ENCODE results near the gene KCNJ10.

Gene KCNJ10

DNA sequence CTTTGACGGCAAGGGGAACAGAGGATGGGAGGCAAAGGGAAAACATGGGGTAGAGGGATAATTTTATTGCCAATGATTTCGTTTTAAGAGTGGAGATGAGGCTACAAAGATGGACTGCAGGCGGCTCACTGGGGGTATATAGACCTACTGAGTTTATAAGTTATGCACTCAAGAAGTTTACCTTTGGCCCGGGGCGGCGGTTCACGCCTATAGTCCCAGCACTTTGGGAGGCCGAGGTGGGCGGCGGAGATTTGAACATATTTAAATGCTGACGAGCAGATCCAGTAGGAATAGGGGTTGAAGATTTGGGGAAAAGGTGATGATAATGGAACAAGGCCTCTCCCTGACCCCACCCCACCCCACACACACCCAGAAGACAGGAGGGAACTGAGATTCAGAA, 107.8 kb downstream of the KCNJ10 start:
- DNase-seq (ENCODE audit: low spot score): no peak

DNA sequence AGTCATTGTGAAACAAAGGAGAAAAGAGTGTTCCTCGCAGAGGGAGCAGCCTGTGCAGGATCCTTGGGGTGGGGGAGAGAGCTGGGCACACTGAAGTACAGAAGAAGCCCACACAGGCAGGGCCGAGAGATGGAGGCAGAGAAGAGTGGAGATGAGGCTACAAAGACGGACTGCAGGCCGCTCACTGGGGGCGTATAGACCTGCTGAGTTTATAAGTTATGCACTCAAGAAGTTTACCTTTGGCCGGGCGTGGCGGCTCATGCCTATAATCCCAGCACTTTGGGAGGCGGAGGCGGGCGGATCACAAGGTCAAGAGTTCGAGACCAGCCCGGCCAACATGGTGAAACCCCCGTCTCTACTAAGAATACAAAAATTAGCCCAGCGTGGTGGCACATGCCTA, 108.3 kb downstream of the KCNJ10 start:
- DNase-seq (ENCODE audit: low spot score): no peak

DNA sequence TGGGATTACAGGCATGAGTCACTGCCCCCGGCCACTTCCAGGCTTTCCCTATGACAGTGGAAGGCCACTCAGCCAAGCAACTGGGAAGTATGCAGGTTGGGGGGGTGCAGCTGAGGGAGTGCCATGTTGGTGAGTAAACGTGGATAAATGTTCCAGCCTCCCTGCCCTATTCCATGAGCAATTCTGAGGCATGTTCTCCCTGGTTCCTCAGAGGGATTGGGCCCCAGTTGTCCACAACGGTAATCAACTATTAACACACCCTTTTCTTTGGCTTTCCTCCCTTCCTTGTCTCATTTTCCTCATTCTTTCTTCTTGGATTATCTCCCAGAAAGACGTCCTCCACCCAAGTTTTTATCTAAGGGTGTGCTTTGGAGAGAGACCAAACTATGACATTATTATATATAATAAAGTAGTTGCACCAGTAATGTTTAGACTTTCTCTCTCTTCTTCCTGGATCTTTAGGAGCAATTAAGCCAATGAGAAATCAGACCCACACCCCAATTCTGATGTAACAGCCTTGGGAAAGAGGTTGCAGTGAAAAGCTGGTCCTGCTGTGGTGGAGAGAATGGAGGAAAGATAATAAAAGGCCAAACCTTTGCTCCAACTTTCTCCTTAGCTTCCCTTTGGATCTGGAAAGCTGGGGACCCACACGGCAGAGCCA, 109.1 kb downstream of the KCNJ10 start:
- DNase-seq (ENCODE audit: low spot score): no peak

DNA sequence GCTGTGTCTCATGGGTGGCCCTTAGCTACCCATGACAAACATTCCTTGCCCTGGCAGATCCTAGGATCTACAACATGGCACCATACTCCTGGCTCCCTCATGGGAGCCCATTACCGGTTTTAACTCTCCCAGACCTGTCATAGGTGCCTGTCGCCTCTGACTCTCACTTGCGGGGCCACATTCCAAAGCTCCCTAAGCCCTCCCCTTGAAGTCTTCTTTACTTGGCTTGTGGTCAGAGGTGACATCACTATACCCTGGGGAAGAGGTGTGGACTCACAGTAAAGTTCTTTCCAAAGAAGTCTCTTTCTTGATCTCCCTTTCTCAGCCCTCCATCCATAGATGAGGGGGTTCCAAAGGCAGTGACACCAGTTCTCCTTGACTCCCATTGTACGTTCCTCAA, 110.5 kb downstream of the KCNJ10 start:
- DNase-seq (ENCODE audit: low spot score): no peak

DNA sequence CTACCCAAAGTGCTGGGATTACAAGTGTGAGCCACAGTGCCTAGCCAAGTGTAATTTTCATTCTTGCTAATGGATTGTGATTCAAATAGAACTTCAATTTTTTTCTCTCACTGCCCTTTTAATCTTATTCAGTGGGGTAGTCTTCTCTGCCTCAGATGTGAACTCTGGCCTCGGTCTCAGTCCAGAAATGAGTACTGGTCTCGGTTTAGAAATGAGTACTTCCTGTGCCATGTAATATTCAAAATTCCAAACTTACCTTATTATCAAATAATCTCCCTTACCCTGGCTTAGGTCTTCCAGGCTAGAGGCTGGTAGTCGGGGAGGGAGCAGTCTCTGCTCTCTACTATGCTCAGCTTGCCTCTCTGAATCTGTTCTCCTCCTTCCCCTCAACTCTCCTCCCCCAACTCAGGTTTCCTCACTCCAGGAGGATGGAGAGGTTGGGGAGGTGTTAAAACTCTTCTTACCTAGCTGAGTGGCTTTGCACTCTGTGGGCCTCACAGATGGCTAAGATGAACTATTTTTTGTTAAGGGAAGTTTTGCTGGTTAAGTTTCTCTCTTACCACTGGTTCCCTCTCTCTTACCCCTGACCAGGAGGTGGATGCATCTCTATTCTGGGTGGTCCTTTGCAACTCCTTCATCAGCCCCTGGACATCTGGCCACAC, 111.1 kb downstream of the KCNJ10 start:
- no peak for DNase-seq (ENCODE audit: low spot score)

DNA sequence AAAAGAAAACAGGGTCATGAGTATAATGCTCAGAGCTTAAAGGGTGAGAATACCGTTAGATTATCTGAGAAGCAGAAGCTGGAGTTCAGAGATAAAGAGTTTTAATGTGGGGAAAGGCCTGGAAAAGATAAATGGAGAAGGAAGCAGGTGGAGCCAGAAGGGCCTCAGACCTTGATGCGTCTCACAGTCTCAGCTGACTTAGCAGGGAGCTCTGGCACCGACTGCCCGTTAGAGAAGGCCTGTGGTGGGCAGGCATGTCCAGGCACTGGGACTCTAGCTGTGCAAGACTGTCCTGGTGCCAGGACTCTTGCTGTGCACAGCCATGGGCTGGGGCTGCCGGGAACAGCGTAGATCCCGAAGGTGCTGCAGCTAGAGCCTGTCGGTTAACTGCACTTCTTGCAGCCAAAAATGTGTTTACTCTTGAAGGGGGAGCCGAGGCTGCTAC, 112.1 kb downstream of the KCNJ10 start:
- peak; percentile 12 for DNase-seq (ENCODE audit: low spot score)

DNA sequence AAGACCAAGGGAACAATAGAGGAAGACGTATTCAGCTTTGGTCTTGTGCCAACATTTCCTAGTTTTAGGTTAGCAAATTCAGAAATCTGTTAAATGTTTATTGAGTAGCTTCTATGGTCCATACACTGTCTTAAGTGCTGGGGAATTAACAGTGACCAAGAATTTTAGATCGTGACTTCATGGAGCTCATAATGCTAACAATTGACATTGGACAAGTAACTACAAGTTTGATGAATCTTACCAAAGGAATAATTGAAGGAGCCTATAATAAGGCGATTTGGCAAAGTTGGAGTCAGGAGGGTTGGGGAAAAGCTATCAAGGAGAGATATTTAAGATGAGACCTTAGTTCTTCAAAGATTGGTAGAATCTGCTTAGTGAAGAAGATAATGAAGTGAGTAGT, 114.5 kb downstream of the KCNJ10 start:
- no peak for DNase-seq (ENCODE audit: low spot score)

DNA sequence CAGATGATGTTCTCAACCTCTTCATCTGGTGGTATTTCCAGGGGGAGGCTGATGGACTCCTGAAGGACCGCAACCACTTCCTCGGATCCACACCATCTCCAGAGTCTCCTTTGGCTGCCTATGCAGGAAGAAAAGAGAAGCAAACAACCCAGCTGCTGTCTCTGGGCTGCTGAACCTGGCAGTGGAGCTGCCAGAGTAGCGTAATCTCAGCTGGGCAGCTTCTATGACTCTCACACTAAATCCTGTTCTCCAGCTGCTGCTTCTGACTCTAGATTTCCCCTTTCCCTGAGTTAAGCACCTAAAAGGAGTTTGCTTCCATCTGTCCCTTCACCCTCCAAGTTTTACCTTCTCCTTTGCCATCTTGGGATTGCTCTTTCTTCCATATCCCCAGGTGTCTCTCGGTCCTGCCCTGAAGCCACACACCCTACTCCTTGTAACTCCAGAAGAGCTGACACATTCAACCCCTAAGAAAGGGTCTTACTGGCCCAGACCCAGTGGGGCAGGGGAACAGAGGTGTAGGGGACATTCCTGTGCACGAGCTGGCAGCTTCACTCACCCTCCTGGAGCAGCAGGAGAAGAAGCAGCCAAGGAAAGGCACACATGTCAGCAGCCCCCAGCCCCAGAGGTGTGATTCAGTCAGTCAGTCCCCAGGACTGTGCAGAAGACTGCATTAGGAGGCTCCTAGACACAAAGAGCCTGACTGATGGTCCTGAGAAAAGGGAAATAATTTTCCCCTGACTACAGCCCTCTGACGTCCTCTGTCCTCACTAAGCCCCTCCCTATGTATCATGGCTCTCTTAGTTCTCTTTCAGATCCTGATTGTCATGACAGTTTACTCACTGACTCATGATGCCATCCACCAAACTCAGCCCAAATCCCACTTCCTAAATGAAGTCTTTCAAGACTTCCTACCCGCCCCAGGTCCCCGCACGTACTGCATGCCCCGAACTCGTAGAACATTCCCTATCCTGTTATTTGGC, 116.1 kb downstream of the KCNJ10 start, which contains the start of gene SLAMF9:
TSS of gene SLAMF9 (minus strand) at position 702 of the 980 bp plus-strand sequence. CDS start at position 602, 100 bp downstream.
- no peak for DNase-seq (ENCODE audit: low spot score)

DNA sequence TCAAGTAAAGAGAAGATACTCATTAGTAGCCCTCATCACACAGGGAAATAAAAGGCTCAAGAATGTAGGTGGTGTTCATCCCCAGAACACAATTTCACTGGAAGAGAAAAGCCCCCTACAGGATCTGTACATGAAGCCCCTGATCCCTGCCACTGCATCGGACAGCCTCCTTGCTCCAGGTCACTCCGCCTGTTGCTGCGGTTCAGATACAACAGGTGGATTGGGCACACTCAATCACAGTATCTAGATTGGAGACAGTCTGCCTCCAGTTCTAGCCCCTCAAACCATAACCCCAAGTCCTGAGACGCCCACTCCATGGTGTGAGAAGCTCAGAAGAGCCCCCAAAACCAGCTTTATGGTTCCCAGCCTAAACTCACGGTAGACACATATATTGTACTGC, 117.0 kb downstream of the KCNJ10 start:
- no peak for DNase-seq (ENCODE audit: low spot score)

DNA sequence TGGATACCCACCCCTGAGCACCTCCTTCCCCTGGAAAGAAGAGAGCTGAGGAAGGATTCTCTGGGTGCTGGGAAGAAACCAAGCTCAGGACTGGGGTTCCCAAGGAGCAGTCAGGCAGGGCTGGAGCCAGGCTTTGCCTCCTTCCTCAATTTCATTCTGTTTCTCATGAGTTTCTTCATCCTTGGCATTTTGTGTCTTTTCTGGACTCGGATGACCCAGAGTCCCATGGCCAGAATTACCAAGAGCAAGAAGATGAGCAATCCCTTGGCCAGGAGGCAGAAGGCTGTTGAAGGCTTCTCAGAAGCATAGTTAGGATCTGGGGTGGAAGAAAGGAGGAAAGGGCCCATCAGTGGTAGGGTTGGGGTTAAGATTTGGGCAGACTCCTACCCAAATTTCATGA, 118.4 kb downstream of the KCNJ10 start:
- no peak for DNase-seq (ENCODE audit: low spot score)

DNA sequence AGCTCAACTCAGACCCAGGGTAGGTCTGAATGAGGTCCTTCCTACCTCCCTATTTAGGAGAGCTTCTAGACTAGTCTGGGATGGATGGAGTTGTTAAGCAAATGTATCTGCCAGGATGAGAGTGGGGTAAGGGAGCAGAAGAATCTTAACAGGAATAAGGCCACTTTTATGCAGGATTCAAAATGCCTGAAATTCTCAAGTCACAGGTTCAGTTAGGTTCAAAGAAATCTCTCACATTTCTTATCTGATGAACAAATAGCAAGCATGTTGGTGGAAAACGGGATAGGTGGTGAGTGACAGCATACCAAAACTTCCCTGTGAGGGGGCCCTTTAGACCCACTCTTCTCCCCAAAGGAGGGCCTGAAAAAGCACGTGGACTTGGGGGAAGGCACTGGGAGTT, 118.9 kb downstream of the KCNJ10 start:
- DNase-seq (ENCODE audit: low spot score): no peak

DNA sequence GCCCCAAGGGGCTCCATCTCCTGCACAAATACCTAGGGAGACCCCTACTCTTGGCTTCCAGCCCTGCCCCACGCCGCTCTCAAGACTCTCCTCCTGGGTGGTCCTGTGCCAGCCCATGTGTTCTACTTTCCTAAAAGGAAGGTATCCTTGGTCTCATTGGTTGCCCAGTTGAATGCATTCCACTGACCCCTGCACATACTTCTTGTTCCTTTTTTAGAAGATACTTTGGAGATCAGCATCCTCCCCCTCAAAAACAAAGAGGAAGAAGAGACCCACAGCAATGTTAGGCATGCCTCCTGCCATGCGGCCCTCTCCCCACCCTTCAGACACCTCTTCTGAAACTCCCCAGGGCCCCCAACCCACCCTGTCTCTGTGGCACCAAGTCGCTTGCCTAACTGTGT, 120.0 kb downstream of the KCNJ10 start:
- no peak for DNase-seq (ENCODE audit: low spot score)

DNA sequence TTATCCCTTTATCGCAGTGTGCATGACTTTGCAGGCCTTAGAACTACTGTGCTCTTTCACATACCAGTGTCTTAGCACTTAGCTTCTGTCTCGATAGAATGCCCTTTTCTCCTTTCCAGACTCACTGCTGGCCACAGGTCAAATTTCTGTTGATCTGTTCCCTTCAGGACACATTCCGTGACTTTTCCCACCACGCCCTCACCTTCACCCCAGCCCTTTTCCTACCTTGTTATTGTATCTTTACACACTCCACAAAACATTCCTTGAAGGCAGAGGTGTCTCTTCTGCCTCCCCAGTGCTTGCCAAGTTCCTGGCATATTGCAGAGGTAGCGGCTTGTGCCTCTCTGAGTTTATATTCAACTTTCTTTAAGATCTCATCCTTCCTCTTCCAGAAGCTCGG, 120.8 kb downstream of the KCNJ10 start:
- DNase-seq (ENCODE audit: low spot score): no peak

Measured in hematopoietic multipotent progenitor cell treated with erythropoietin and hydrocortisone succinate and interleukin-3 and kit ligand, for 17 days (in vitro differentiated cells).